GM12892 (cell line): ENCODE results near the gene ATXN7.

ENCODE experiments used
- DNase-seq: peaks from one replicate; pipeline ENCODE4 v3.0.0; 2011; ENCODE audit not compliant: insufficient read length
- FAIRE-seq: peaks from 2 replicates; lab custom pipeline; 2011; peaks lifted over from hg19 to GRCh38; lab: Jason Lieb, UNC
- POLR2A ChIP-seq: IDR thresholded peaks from 2 replicates; pipeline ENCODE4 v1.6.1; 2011; ENCODE audit warnings: low read depth, low read length, control low read depth
- POLR2AphosphoS5 ChIP-seq: IDR thresholded peaks from 2 replicates; pipeline ENCODE4 v1.6.1; 2011; ENCODE audit warnings: low read depth, low read length, control low read depth
- TAF1 ChIP-seq: IDR thresholded peaks from 2 replicates; pipeline ENCODE4 v1.6.1; 2011; ENCODE audit warnings: low read depth, mild to moderate bottlenecking, control low read depth, low read length, borderline replicate concordance

ATXN7 gene

GRCh38 chr3:63927422-63928280, 64.0 kb downstream of the ATXN7 start:
- TF ChIP-seq POLR2AphosphoS5 (no peak), TAF1 (no peak), POLR2A (no peak)
- DNase-seq: no peak
- peak; percentile 88 for FAIRE-seq

- TF ChIP-seq TAF1: no peak
- no peak for TF ChIP-seq POLR2A
- TF ChIP-seq POLR2AphosphoS5: no peak
- no peak for DNase-seq
- FAIRE-seq: no peak
Measured at GRCh38 chr3:63931290-63931689, 67.6 kb downstream of the ATXN7 start.

- TF ChIP-seq POLR2AphosphoS5 (no peak), TAF1 (no peak), POLR2A (no peak)
- FAIRE-seq: no peak
- no peak for DNase-seq
Measured at GRCh38 chr3:63932509-63933212, 69.0 kb downstream of the ATXN7 start.

GRCh38 chr3:63933459-63933858, 69.8 kb downstream of the ATXN7 start:
- DNase-seq (no peak), FAIRE-seq (peak; percentile 77)
- TF ChIP-seq POLR2A: no peak
- no peak for TF ChIP-seq TAF1
- TF ChIP-seq POLR2AphosphoS5: no peak

GRCh38 chr3:63934041-63934866, 70.6 kb downstream of the ATXN7 start:
- TF ChIP-seq POLR2AphosphoS5 (no peak), TAF1 (no peak), POLR2A (no peak)
- DNase-seq (no peak), FAIRE-seq (peak; percentile 53)

- no peak for TF ChIP-seq POLR2A
- TF ChIP-seq TAF1: no peak
- TF ChIP-seq POLR2AphosphoS5: no peak
- no peak for FAIRE-seq
- no peak for DNase-seq
Measured at GRCh38 chr3:63936925-63937324, 73.3 kb downstream of the ATXN7 start.

GRCh38 chr3:63937661-63938651, 74.3 kb downstream of the ATXN7 start:
- DNase-seq: no peak
- TF ChIP-seq POLR2AphosphoS5 (no peak), POLR2A (no peak), TAF1 (no peak)
- FAIRE-seq: peak; percentile 98

- FAIRE-seq: no peak
- DNase-seq: no peak
- TF ChIP-seq POLR2A: no peak
- TF ChIP-seq POLR2AphosphoS5: no peak
- no peak for TF ChIP-seq TAF1
Measured at GRCh38 chr3:63940389-63940757, 76.7 kb downstream of the ATXN7 start.

GRCh38 chr3:63942528-63942927, 78.9 kb downstream of the ATXN7 start:
- TF ChIP-seq POLR2AphosphoS5: no peak
- TF ChIP-seq POLR2A: no peak
- TF ChIP-seq TAF1: no peak
- DNase-seq: no peak
- no peak for FAIRE-seq

- DNase-seq: no peak
- peak; percentile 50 for FAIRE-seq
- TF ChIP-seq POLR2A: no peak
- no peak for TF ChIP-seq TAF1
- TF ChIP-seq POLR2AphosphoS5: no peak
Measured at GRCh38 chr3:63943678-63944077, 80.0 kb downstream of the ATXN7 start.
